GM18873 (cell line): ENCODE data around the gene CASP1.
A peak's percentile ranks its signal among the peaks of the same experiment; 100 is the strongest.
"Not testable (repeated sequence)": the region's sequence is repeated elsewhere in the genome, so short reads cannot be mapped to it uniquely, and the experiment has no call there.

ENCODE experiments used
- ATAC-seq: cut with Tn5 transposase; IDR thresholded peaks from one replicate; pipeline ENCODE4 v1.9.1; 2021; ENCODE audit warnings: mild to moderate bottlenecking, moderate library complexity, moderate number of reproducible peaks; ENCODE audit not compliant: unreplicated experiment, low FRiP score

The CASP1 gene

DNA sequence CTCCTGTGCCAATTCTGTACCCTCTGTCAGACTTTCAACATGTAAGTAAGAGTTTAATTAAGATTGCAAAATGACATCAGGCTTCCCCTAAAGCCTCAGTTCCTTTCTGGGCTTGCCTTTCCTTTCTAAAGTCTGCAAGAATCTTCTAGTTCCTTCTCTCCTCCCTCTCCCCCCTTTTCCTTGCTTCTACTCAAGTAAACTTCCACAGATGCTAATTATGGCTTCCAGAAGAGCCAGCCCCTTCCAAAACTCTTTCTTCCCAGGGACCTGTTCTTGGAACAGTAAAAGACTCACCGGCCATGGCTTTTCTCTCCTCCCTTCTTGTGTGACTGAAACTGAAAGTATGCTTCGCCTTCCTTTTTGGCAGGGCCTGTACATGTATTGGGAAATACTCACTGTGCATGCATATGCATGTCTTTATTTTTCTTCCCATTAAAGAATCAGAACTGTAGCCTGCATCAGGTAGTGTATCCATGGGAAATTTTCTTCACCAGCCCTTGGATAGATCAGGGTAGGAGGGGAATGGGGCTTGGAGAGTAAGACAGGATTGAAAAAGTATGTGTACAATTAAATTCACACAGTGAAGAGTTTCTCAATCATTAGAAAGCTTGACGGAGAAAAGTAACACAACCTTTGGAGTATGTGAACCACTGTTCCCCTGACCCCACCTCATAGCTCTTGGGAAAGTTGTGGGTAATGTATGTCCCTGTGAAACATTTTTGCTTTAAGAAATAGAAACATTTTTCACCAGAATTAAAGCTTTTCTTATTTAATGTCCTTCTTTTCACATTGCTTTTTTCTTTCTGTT lies at the start of gene CASP1:
CASP1 (minus strand) TSS at position 332 of the 808 bp plus-strand sequence; CDS start at position 301, 31 bp downstream.
- ATAC-seq, result peak; percentile 90

DNA sequence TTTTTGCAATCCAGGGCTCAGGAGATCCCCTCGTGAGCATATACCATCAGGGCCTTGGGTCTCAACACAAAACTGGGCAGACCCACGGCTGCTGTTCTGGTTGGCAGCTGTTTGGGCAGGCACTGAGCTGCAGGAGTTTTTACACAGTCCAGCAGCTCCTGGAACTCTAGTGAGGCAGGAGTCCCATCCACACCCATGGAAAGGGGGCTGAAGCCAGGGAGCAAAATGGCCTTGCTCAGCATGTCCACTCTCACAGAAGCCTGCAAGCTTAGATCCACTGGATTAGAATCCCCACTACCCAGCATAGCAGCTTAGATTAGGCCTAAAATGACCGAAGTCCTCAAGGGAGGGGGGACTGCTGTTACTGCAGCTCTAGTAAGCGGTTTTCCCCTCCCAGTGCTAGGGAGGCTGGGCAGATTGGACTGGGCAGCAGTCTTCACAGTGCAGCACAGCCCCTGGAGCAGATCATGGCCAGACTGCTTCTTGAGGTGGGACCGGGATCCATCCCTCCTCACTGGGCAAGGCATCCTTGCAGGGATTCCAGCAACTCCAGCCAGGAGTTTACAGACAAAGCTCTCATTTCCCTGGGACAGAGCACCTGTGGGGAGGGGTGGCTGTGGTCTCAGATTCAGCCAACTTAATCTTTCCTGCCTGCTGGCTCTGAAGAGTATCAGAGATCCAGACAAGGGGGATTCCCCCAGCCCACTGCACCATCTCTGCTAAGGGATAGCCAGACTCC lies 46.6 kb upstream of the CASP1 start:
- ATAC-seq, result no peak

DNA sequence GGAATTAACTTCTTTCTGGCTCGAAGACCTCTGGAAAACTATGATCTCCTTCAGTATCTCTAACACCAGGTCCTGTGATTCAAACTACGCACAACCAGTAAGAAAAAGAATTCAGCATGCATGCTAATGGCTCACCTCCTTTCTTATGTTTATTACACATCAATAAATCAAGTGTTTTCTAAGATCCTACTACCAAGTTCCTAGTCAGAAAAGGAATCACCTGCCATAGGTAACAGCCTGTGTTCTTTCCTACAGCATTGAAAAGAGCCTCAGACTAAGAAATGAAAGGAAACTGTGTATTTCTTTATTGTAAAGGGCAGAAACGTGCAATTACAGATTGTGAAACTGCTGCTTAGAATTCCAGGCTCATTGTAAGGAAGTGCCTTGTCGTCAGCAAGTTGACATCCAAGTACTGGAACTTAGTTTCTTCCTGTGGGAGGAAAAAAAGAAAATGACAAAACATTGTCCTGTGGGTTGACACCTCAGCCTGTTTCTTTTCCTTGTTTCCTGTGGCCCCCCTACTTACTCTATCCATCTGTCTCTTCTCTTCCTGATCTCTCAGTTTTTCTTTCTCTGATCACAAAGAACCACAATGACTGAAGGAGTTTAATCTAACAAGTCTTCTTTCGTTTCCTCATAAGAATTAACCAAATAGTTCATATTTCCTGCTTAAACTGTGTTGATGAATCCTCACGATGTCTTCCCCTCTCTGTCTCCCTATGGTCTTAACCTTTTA lies 45.4 kb upstream of the CASP1 start:
- ATAC-seq, result not testable (repeated sequence)

DNA sequence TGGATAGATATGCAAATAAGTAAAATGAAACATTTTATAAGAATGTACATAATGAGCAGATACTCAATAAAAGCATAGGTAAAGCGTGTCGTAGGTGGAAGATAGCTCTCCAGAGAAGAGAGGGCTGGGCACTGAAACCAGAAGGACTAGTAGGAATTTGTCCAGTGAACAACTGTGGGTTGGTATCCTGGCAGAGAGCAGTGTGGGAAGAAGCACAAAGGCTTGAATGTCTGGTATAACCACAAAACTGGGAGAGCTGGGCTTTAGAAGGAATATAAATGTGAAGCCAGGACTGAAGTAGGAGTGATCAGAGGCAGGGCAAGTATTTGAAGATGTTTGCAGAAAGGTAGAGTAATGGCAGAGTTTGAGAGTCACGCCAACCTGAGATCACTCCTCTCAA lies 43.3 kb upstream of the CASP1 start:
- no peak for ATAC-seq

DNA sequence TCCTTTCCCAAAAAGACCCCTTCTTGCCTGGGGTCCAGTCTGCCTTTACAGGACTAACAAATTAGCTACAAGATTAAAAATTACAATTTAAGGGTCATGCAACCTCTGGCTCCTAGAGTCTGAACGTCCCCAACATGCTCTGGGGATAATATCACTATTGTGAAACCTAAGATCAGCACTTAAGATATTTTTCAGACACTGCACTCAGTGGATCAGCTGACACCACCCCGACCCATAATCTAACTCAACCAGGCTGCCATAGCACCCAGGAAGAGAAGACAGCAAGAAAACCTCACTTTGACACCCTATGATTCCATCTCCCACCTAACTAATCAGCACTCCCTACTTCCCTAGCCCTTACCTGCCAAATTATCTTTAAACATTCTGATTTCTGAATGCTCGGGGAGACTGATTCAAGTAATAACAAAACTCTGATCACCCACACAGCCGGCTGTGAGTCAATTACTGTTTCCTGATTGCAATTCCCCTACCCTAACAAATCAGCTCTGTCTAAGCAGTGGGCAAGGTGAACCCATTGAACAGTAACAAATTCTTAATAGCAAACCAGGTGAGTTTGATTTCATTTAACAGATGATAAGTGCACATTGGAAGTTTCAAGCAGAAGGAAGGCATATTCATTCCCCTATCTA lies 42.3 kb upstream of the CASP1 start:
- not testable (repeated sequence) for ATAC-seq

DNA sequence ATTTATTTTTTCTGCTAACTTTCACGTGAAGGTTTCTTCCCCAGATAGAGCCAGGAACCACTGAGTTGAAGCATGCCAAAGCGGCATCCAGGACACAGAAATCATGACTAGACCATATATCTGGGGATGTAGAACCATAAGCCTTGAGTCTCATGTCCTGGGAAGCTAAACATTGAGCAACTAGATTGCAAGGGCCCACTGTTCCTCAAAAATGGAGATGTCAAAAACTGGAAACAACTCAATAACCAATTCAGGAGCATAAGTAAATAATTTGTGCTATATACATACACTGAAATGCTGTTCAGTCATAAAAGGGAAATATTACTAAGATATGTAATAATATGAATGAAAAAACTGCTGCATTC lies 39.2 kb upstream of the CASP1 start:
- ATAC-seq, result no peak

DNA sequence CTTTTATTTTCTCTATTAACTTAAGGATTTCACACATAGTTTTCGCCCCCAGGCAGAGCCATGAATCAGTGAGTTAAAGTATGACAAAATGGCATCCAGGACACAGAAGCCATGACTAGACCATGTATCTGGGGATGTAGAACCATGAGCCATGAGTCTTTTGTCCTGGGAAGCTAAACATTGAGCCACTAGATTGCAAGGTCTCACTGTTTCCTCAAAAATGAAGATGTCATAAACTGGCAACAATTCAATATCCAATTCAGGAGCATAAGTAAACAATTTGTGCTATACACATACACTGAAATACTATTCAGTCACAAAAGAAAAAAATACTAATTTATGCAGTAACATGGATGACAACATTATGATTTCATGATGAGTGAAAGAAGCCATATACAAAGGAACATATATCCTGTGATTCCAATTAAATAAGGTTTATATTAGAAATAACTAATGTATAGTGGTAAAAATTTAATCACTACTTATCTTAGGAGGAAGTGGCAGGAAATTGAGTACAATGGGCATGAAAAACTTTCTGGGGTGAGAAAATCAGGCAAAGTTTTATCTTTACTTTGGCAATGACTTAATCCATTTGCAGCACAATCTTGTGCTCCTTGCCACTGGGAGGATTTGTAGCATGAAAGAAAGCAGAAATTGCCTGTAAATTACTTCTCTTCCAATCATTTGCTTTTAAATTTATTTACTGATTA lies 38.7 kb upstream of the CASP1 start:
- no peak for ATAC-seq

DNA sequence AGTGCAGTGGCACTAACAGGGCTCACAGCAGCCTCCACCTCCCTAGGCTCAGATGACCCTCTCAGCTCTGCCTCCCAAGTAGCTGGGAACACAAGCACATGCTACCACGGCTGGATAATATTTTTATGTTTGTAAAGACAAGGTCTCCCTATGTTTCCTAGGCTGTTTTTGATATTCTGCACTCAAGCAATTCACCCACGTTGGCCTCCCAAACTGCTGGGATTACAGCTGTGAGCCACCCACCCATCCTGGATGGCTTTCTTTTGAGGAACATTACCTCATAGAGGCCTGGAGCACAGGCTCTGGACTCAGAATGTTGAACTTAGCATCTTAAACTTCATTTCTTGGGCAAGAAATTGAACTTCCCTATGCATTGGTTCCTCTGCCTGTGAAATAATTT lies 37.1 kb upstream of the CASP1 start:
- ATAC-seq, result not testable (repeated sequence)

DNA sequence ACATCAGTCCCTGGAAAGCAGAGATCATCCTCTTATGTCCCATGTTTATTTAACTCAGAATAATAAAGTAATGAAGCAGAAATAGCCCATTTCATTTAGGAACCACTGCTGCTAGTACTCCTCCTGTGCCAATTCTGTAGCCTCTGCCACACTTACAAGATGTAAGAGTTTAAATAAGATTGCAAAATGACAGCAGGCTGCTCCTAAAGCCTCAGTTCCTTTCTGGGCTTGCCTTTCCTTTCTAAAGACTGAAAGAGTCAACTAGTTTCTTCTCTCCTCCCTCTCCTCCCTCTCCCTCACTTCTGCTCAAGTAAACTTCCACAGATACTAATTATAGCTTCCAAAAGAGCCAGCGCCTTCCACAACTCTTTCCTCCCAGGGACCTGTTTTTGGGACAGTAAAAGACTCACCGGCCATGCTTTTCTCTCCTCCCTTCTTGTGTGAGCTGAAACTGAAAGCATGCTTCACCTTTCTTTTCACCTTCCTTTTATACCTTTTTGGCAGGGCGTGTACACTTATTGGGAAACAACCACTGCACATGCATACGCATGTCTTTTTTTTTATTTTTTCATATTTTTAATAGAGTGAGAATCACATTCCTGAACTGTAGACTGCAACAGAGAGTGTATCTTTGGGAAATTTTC lies 36.3 kb upstream of the CASP1 start:
- ATAC-seq, result no peak

DNA sequence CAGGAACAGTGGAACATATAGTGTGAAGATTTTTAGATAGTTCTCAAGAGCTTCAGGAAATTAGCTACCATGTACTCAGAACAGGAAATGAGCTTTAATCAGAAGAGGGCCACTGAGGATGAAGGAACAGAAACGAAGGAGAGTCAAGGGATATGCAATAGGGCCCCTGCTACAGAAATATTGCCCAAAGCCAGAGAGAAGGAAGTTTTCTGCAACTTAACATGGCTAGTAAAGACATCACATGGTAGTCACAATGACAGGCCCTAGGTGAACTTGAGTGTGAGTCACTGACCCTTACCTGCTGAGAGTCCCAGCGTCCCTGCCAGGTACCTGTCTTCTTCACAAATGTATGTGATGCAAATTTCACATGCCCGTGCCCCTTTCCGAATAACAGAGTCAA lies 35.4 kb upstream of the CASP1 start:
- no peak for ATAC-seq

DNA sequence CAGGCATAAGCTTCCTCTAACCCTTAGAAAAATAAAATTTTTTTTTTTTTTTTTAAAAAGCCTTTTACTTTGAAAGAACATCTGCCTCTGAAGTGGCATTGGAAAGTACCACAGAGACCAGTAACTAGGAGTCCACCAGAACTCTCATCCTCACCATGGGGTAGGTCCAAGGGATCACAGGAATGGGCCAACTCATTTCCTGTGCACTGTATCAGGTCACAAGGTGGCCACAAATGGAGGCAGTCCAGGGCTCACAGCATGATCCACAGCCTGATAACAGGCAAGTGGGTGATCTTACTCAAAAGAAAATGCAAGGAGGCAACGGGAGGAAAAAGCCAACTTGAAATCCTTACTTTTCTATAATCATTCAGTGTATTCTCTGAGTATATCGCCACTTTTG lies 34.8 kb upstream of the CASP1 start:
- not testable (repeated sequence) for ATAC-seq

DNA sequence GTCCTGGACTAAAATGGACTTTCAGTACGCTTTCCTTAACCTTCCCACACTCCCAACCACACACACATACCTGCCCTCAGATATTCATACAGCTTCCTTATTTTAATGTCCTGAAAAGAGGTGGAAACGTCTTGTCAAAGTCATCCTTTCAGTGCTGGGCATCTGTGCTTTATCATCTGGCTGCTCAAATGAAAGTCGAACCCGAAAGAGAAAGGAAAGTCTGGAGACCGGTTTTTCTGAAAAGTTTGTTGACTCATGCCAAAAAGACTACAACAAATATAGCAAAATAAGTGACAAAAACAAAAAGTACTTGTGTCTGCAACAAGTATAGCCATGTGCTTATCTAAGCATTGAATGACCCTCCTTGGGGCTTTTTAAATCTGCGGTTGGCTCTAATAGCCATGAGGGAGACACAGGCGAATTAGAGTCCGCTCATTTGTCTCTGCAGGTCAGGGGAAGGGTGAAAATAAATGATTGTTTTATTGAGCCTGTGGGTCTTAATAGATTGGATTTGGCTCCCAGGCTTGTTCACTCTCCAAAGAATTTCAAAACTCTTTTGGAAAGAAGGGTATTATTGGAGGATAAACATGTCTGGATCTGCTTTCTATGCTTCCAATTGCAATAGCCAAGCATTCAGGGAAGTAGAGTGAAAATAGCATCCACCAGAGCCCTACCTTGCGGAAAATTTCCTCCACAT lies 28.4 kb upstream of the CASP1 start:
- not testable (repeated sequence) for ATAC-seq

DNA sequence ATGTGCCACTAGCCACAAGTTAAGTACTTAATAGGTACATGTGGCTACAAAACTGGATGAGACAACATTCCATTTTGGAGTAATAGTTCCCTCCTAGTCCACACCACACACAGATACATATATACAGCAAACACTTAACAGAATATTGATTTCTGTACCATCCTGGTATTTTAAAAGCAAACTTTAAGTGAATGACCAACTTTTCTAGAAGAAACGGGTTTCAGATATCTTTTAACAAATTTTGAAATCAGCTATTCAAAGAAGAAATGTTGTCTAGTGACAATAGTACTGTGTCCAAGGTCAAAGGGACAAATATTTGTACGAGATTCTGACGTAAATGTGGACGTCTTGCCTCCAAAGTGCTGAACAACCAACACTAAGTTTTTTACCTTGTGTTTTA lies 22.5 kb upstream of the CASP1 start:
- no peak for ATAC-seq

DNA sequence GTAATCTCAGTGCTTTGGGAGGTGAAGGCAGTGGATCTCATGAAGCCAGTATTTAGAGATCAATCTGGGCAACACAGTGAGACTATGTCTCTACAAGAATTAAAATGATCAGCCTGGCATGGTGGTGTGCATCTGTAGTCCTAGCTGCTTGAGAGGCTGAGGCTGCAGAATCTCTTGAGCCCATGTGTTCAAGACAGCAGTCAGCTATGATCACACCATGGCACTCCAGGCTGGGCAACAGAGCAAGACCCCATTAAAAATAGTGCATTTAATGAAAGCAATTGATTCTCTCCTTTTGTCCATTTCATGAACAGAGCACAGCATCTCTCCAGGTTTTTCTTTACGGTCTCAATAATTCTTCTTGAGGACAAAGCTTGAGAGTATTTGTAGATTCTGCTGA lies 21.5 kb upstream of the CASP1 start:
- ATAC-seq, result no peak

DNA sequence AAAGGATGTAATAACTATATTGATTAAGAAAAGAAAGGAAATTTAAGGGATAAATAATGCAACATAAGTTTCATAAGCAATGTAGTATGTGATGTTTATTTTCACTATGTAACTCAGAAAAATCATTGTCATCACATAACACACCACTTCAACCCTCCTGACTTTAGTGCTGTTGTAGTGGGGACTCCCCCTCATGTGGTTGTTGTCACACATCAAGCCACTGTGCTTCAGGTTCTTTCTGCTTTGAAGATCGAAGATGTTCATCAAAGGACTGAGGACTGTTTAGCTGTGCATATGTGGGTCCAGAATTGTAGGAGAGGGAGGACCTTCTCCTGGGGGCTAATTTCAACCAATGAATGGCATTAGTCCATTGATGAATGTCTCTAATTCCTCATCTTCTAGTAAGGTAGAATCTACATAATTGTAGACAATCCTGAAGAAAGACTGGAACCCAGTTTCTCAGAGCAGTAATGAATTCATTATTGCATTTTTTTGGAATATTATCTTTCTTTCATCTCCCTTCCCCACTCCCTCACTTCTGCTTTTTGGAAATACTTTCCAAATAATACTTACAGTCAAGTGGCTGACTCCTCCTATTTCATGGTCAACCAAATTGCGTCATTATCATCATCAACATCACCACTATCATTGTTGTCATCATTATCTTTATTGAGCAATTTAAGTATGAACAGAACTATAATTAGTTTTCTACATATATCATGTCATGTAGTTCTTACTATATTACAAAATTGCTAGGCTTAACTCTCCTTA lies 20.0 kb upstream of the CASP1 start:
- no peak for ATAC-seq

DNA sequence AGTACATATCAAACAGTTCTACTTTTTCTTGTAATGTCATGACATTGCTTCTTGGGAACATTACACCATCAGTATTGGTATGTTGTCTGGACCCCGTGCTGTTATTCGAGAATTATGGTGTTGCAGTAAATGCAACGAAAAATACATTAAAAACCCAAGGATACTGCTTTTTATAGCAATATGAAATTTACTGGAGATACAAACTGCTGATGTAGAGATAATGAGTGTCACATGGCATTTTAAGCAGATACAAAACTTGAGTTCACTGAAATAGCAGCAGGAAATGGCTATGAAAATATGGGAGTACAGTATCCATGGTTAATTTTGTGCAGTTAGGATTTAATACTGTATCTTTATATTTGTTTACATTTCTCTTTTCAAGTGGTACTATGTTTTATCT lies 17.5 kb upstream of the CASP1 start:
- no peak for ATAC-seq

DNA sequence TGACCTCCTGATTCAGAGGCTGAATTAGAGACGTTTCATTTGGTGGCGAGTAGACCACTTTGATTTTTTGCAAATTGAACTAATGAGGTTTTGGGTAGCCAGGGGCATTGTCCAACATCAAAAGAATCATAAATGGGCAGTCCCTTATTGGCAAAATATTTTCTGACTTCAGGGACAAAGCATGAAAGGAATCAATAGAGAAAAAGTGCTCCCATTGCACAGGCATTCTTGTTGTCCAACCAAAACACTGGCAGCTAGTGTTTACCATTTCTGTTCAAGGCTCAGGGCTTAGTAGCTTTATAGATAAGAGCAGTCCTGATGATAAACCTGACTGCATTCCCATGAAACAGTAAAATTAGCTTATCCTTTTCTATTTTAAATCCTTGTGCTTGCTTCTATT lies 16.6 kb upstream of the CASP1 start:
- ATAC-seq, result no peak

DNA sequence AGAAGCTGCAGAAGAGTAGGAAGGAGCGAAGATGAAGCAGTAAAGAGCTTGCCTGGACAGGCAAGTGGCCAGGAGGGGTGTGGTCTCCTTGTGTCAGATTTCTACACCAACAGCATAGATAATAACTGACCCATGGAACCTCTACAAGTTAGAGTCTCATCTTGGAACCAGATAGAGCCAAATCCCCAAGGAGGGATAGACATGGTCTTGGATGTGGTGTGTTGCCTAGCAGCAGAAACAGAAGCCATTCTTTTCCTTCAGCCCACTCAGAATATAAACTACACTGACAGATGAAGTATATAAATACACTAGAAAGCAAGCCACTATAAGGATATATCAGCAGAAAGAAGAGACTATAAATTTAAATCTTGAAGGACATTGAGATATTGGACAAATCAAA lies 14.5 kb upstream of the CASP1 start:
- ATAC-seq, result no peak
